C4-2B (cell line): Measurements from ENCODE around the gene RBP5.
A peak's percentile ranks its signal among the peaks of the same experiment; 100 is the strongest.

Source experiments
- H3K27ac ChIP-seq: fragments of 450-650 bp; 2 replicates; pipeline ENCODE4 v1.5.1; 2017
- ZFX ChIP-seq: fragments of 450-650 bp; IDR thresholded peaks from 2 replicates; pipeline ENCODE4 v1.6.1; 2017
- TF ChIP-seq, protein P1 (sequence below): fragments of 450-650 bp; conservative IDR thresholded peaks from 2 replicates; pipeline ENCODE4 v1.5.1; 2017; ENCODE audit warnings: mild to moderate bottlenecking

Gene RBP5

DNA sequence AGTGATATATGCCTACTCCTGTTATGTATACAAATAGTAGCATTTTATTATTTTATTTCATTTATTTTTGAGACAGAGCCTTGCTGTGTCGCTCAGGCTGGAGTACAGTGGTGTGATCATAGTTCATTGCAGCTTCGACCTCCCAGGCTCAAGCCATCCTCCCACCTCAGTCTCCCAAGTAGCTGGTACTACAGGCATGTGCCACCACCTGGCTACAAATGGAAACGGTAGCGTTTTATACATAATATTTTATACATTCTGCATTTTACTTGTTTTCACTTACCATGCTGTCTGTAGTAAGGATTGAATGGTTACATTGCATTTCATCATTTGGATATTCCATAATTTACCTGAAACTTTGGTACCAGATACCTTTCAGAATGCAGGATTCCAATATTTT is 50.5 kb downstream of the RBP5 start:
- no peak overlapping the region for H3K27ac ChIP-seq
- TF ChIP-seq, protein P1, sequence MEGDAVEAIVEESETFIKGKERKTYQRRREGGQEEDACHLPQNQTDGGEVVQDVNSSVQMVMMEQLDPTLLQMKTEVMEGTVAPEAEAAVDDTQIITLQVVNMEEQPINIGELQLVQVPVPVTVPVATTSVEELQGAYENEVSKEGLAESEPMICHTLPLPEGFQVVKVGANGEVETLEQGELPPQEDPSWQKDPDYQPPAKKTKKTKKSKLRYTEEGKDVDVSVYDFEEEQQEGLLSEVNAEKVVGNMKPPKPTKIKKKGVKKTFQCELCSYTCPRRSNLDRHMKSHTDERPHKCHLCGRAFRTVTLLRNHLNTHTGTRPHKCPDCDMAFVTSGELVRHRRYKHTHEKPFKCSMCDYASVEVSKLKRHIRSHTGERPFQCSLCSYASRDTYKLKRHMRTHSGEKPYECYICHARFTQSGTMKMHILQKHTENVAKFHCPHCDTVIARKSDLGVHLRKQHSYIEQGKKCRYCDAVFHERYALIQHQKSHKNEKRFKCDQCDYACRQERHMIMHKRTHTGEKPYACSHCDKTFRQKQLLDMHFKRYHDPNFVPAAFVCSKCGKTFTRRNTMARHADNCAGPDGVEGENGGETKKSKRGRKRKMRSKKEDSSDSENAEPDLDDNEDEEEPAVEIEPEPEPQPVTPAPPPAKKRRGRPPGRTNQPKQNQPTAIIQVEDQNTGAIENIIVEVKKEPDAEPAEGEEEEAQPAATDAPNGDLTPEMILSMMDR = peak; percentile 35
- TF ChIP-seq ZFX = no peak

DNA sequence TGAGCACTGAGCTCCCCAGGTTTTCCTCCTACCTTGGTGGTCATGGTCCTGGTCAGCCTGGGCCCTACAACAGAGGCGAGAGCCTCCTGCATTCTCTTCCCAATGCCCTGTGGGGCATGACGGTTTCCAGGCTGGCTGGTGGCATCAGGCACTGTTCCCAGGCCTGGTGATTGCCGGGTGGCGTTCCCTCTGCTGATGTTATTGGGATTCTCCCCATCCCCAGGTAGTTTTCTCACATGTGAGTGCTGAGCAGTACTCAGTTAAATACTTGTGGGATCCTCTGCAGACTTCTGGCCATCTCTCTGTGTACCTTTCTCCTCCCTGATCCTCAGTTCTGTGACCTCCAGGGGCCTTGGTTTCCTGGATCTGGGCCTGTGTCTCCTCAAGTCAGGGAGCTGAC is 52.2 kb downstream of the RBP5 start:
- TF ChIP-seq, protein P1 = no peak
- TF ChIP-seq ZFX = no peak

DNA sequence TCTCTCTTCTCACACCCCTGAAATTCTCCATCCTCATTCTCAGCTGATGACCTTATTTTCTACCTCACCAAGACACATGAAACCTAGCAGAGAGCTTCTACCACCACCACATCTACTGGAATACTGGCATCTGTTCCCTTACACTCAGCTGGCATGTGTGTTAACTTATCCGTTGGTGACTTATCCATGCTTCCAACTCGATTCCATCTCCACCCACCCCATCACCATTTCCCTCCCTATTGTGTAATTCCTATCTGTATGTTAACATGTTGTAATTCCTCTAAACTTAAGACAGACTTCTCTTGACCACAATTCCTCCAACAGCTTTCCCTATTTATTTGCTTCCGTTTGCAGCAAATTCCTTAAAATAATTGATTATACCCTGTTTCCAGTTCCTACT is 52.8 kb downstream of the RBP5 start:
- no peak for TF ChIP-seq ZFX
- TF ChIP-seq, protein P1 = no peak
- H3K27ac ChIP-seq = no peak overlapping the region

More for the DNA sequence above, 52.2 kb downstream of the RBP5 start:
- H3K27ac ChIP-seq = no peak overlapping the region

DNA sequence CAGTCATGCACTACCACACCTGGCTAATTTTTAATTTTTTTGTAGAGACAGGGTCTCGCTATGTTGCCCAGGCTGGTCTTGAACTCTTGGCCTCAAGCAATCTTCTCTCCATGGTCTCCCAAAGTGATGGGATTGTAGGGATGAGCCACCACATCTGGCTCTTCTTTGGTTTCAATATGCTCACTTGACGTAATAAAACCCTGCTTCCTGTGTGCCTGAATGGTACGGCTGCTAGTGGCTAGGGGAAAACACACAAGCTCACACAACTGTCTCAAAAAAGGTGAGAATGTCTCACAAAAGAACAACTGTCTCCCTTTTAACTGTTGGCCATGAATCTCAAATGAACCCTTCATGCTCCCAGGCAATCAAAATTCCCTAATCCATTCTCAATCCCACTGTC is 53.2 kb downstream of the RBP5 start:
- H3K27ac ChIP-seq = no peak overlapping the region
- TF ChIP-seq ZFX = no peak
- TF ChIP-seq, protein P1 = no peak

DNA sequence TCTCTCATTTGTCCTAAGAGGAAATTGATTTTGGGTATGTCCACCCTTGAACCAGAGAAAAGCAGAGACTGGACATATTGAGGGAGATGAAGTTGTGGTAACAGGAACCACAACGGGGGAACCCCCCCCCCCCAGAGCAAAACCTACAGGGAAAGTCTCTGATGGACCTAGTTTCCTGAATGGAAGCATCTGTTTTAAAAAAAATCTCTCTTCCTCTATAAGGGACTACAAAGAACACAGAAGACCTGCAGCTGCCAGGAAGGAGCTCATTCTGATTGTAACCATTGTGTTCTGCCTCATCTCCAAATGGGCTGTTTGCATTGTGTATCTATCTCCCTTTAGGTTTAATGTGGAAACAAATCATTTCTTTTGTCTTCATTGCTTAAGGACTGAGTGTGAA is 54.7 kb downstream of the RBP5 start:
- no peak overlapping the region for H3K27ac ChIP-seq
- TF ChIP-seq ZFX = no peak
- TF ChIP-seq, protein P1 = no peak
